Measurements from ENCODE around the gene TSPEAR.

Gene TSPEAR

GRCh38 chr21:44589094-44589493, 122.3 kb downstream of the TSPEAR start:
- no peak for TF ChIP-seq TOX (CRISPR knock-in tag; IDR thresholded peaks at IDR 0.05; ENCODE audit: borderline replicate concordance)
- TF ChIP-seq TCF4 (CRISPR knock-in tag; IDR thresholded peaks at IDR 0.05; ENCODE audit: borderline replicate concordance) = no peak
- TF ChIP-seq GLIS3 (CRISPR knock-in tag; IDR thresholded peaks at IDR 0.05) = no peak
- no peak for TF ChIP-seq TSHZ2 (CRISPR knock-in tag; IDR thresholded peaks at IDR 0.05)
- TF ChIP-seq OSR1 (CRISPR knock-in tag; IDR thresholded peaks at IDR 0.05) = no peak
- no peak for TF ChIP-seq SNAI2 (CRISPR knock-in tag; IDR thresholded peaks at IDR 0.05)
- TF ChIP-seq ESRRG (CRISPR knock-in tag; IDR thresholded peaks at IDR 0.05) = no peak
- no peak for TF ChIP-seq ZFP30 (CRISPR knock-in tag; IDR thresholded peaks at IDR 0.05)
- TF ChIP-seq CSRNP3 (CRISPR knock-in tag; IDR thresholded peaks at IDR 0.05) = no peak
- TF ChIP-seq ZNF565 (CRISPR knock-in tag; conservative IDR thresholded peaks at IDR 0.05; ENCODE audit: low read depth) = no peak
- no peak for TF ChIP-seq BACH2 (CRISPR knock-in tag; IDR thresholded peaks at IDR 0.05; ENCODE audit: borderline replicate concordance)
- no peak for TF ChIP-seq RARB (CRISPR knock-in tag; IDR thresholded peaks at IDR 0.05)
- TF ChIP-seq CSDC2 (CRISPR knock-in tag; IDR thresholded peaks at IDR 0.05) = no peak
- no peak for TF ChIP-seq ISL1 (CRISPR knock-in tag; IDR thresholded peaks at IDR 0.05)
- no peak for TF ChIP-seq PPARA (CRISPR knock-in tag; IDR thresholded peaks at IDR 0.05; ENCODE audit: borderline replicate concordance)
- no peak for TF ChIP-seq ZNF70 (CRISPR knock-in tag; IDR thresholded peaks at IDR 0.05)
- TF ChIP-seq ZNF8 (CRISPR knock-in tag; IDR thresholded peaks at IDR 0.05) = no peak
- TF ChIP-seq POU6F1 (CRISPR knock-in tag; IDR thresholded peaks at IDR 0.05; ENCODE audit: borderline replicate concordance, low read depth) = no peak
- ATAC-seq = no peak

GRCh38 chr21:44585892-44586291, 125.5 kb downstream of the TSPEAR start:
- no peak for TF ChIP-seq PATZ1 (CRISPR knock-in tag; IDR thresholded peaks at IDR 0.05; ENCODE audit: borderline replicate concordance)
- no peak for TF ChIP-seq GLIS3 (CRISPR knock-in tag; IDR thresholded peaks at IDR 0.05)
- no peak for TF ChIP-seq CSDC2 (CRISPR knock-in tag; IDR thresholded peaks at IDR 0.05)
- no peak for TF ChIP-seq ISL1 (CRISPR knock-in tag; IDR thresholded peaks at IDR 0.05)
- no peak for TF ChIP-seq ZFP30 (CRISPR knock-in tag; IDR thresholded peaks at IDR 0.05)
- ATAC-seq = no peak

- ATAC-seq = no peak
- TF ChIP-seq CSRNP3 (CRISPR knock-in tag; IDR thresholded peaks at IDR 0.05) = no peak
- TF ChIP-seq RARB (CRISPR knock-in tag; IDR thresholded peaks at IDR 0.05) = no peak
- no peak for TF ChIP-seq OSR1 (CRISPR knock-in tag; IDR thresholded peaks at IDR 0.05)
- no peak for TF ChIP-seq SNAI2 (CRISPR knock-in tag; IDR thresholded peaks at IDR 0.05)
- TF ChIP-seq GLIS3 (CRISPR knock-in tag; IDR thresholded peaks at IDR 0.05) = no peak
- TF ChIP-seq TSHZ2 (CRISPR knock-in tag; IDR thresholded peaks at IDR 0.05) = no peak
- no peak for TF ChIP-seq ISL1 (CRISPR knock-in tag; IDR thresholded peaks at IDR 0.05)
- TF ChIP-seq ZC3H10 (CRISPR knock-in tag; IDR thresholded peaks at IDR 0.05) = no peak
- no peak for TF ChIP-seq POU6F1 (CRISPR knock-in tag; IDR thresholded peaks at IDR 0.05; ENCODE audit: borderline replicate concordance, low read depth)
- no peak for TF ChIP-seq ZFP3 (CRISPR knock-in tag; IDR thresholded peaks at IDR 0.05)
- no peak for TF ChIP-seq ESRRG (CRISPR knock-in tag; IDR thresholded peaks at IDR 0.05)
- TF ChIP-seq CREB5 (CRISPR knock-in tag; IDR thresholded peaks at IDR 0.05; ENCODE audit: low read depth) = no peak
- no peak for TF ChIP-seq ZNF8 (CRISPR knock-in tag; IDR thresholded peaks at IDR 0.05)
These were observed 127.6 kb downstream of the TSPEAR start for GRCh38 chr21:44583800-44584147.

Data from SK-N-SH treated with all-trans-retinoic acid at 6 μM for 48 hours (cell line).